NOMO-1 (cell line): ENCODE data around the gene TMEM40.
"Not testable (repeated sequence)": the region's sequence is repeated elsewhere in the genome, so short reads cannot be mapped to it uniquely, and the experiment has no call there.

ENCODE experiments used
- DNase-seq, 2 experiments: peaks; one replicate each; lab custom pipeline; 2025; ENCODE audit not compliant: unreplicated experiment in 2 of 2; lab: John Stamatoyannopoulos, UW

TMEM40 gene, protein sequence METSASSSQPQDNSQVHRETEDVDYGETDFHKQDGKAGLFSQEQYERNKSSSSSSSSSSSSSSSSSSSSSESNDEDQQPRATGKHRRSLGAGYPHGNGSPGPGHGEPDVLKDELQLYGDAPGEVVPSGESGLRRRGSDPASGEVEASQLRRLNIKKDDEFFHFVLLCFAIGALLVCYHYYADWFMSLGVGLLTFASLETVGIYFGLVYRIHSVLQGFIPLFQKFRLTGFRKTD

DNA sequence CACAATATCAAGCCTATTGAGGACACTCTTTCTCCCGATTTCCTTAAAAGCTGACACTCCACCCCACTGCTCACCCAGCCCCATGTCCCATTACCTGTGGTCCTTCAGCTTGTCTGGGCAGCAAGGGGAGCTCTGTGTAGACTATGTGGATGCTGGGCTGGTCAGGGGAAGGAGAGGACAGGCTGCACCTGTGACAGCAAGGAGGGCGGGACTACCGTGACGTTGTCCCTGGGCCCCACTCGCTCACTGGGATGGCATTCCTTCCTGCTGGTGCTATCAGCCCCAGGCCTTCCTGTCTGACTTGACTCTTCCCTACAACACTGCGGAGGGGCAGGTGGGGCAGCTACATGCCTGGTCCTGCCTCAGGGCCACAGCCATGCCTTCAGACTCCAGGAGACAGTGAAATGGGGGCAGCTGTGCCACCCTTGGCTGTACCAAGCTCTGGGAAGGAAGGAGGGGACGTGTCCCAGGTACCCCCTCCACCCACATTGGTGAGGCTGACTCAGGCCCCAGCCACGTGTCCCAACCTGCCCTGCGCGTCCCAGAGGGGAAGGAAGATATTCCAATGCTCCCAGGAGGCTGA lies at the start of gene TMEM40:
Gene TMEM40 (minus strand): TSS at position 163 of the 583 bp plus-strand sequence. CDS start 9,427 bp downstream, outside the sequence.
- no peak for DNase-seq

DNA sequence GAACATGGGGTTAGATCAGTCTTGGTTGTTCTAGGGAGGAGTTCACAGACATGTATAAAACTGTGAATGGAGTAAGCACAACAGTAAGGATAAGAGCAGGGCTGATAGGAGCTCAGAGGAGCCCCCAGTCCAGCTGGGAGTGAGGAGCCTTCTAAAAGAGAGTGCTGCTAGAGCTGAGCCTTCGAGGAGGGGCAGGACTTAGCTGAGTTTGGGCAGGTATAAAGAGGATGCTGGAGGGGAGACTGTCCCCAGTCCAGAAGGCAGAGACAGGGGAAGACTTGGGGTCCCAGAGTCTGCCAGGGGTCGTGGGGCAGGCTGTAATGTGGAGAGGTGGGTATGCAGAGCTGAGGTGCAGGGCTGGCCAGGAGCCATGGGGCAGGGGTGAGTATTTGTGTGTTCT lies 49.5 kb upstream of the TMEM40 start:
- DNase-seq: no peak

DNA sequence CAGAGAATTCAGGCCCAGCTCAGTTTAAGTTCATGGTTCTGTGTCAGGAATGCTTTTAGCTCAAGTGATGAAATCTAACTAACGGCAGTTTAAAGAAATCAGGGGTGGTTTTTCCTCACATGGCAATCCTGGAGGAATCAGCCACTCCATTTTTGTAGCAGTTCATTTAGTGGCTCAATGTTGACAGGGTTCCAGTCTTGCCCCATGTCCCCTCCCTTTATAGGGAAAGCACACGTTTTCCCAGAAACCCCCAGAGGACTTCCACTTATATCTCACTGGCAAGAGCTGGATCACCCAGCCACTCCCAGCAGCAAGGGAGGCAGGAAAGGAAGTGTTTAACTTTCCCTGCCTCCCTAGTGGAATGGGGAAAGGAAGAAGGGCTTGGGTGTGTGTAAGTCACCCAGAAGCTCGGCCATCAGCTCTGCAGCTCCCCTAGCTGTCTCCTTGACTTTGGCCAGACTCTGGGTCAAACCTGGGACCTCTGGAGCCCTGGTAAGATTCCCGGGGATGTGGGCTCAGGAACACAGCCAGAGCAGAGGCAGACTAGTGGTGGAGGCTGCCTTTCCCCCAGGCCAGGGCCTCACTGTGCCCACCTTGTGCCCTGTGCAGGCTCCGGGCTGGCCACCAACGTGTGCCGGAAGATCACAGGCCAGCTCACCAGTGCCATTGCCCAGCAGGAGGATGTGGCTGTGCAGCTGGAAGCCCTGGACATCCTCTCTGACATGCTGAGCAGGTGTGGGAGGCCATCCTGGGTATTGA lies 48.7 kb upstream of the TMEM40 start:
- no peak for DNase-seq

DNA sequence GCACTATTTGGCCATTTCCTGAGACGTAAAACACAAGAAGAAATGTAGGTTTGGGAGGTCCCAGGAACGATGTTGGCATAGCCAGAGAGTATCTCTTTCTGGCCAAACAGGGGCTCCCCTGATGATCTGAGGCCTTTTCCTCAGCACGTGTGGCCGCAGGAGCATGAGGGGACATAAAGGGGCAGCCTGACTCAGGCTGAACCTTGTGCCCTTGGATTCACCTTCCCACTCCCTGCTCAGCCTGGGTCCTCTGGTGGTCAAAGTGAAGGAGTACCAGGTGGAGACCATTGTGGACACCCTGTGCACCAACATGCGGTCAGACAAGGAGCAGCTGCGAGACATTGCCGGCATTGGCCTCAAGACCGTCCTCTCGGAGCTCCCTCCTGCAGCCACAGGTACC lies 48.0 kb upstream of the TMEM40 start:
- DNase-seq: no peak

DNA sequence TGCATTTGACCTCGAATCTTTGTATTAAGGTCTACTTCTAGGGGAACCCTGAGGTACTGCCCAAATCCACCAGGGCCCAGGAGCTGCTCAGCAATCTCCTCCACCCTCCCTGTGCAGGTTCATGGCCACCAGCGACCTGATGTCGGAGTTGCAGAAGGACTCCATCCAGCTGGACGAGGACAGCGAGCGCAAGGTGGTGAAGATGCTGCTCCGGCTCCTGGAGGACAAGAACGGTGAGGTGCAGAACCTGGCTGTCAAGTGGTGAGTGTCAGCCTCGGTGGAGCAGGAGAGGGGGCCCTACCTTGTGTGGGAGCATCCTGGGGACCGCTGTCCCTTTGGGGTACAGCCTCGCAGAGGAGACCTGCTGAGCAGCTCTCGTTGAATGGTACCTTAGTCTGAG lies 44.3 kb upstream of the TMEM40 start:
- DNase-seq: no peak

DNA sequence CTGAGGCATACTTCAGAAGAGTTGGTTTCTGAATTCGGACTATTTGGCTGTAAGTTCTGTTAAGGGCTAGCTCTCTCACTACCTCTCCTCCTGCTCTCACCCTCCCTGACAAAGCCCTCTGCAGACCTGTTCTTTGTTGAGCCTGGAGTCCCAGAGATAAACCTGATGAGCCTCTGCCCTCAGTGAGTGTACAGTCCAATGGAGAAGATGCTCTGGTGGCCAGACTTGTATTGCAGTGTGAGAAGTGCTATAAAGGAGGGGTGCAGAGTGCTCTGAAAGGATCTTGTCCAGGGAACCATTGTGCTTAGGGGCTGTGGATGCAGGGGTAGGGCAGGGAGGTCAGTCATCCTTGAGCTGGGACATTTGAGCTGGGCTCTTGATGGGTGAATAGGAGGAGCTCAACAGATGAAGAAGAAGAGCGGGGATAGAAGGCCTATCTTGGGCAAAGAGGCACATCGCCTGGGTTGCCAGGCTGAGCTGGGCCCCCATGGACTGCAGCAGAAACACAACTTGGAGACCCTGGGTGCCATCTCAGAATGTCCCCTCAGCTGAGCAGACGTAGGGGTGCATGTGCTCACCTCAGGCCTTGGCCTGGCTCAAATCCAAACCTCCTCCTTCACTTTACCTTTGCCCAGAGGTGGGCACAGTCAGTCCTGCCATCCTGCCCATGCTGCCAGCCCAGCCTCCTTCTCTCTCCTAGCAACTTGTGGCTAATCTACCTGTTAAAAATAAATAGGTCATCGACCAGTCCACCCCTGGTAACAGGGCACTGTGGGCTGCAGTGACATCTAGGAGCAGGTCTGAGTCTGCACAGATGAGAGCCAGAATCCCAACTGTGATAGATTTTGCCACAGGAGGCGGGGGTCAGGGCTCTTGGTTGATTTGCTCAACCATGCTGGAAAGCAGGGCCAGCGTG lies 40.7 kb upstream of the TMEM40 start:
- no peak for DNase-seq

DNA sequence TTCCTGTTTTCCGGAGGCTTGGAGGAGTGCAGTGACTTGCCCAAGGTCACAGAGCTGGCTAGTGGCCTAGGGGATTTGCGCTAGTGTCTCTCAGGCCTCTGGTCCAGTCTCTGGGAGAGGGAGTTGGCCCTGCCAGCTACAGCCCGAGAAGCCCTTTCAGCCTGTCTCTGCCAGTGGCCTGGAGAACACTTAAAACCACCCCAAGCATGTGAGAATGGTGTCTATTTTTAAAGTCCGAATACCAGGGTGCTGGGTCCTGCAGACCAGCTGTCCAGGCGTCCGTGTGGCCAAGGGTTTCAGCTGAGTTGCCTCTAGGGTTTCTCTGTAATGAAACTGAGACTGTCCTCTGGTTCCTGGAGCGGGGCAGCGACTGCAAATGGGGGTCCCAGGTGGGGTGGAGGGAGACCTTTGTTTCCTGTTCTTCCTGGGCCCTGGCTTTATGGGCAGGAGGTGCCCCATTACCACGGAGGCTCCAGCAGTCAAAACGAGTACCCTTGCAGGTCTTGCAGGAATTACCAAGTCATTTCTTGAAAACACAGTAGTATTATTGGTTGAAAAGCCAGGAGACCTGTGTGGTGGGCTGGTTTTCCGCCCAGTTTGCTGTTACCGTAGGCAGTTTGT lies 39.6 kb upstream of the TMEM40 start:
- no peak for DNase-seq

DNA sequence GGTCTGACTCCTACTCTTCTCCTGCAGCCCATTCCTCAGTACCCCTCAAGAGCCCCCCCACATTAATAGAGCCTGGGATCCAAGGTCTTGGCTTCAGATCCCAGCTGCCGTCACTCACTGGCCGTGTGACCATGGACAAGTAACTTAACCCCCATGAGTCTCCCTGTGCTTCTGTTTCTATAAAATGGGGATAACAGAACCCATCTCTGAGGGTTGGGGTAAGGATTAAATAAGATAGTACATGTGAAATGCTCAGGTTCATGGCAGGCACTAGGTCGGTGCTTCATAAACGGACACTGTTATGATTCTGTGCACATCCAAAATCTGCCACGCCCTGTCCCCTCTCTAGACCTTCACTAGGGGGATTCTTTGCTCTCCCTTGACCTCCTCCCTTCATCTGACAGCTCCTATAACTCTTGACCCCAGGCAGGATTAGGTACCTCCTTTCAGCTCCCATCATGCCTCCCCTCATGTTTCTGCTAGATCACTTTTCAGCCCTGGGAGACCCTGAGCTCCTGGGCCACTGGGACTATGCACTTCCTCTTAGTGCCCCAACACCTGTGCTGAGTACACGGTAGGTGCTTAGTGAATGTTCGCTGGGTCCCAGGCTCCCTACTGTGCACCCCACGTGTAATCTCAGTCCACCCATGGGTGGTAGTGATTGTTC lies 39.0 kb upstream of the TMEM40 start:
- DNase-seq: no peak

DNA sequence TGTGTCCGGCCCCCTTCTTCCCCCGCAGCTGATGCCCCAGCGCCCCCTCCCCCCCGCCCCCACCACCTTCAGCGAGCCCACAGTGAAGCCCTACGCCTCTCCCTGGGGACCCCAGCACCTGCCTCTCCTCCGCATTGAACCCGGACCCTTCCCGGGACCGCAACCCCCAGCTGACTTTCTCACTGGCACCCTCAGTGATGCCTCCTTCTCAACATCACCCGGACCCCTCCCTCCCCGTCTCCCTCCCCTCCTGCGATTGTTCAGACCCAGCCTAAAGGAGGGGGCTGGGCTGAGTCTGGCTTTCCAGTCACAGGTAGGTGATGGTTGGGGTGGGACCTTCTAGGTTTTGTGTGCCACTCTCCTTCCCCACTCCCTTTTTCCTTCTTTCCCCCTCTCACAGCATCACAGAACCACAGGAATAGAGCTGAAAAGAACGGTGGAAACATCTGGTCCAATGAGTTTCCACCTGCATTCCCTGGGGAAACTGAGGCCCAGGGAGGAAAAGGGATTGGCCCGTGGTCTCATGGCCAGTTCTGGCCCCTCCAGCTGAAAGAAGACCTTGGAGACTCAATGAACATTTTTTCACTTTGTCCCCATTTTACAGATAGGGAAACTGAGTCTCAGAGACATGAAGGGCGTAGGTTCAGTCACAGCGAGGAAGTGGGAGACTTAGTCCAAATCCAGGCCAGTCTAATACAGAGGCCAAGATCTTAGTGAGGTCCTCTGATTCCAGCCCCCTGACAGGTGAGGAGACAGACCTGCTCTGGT lies 38.2 kb upstream of the TMEM40 start:
- no peak for DNase-seq

DNA sequence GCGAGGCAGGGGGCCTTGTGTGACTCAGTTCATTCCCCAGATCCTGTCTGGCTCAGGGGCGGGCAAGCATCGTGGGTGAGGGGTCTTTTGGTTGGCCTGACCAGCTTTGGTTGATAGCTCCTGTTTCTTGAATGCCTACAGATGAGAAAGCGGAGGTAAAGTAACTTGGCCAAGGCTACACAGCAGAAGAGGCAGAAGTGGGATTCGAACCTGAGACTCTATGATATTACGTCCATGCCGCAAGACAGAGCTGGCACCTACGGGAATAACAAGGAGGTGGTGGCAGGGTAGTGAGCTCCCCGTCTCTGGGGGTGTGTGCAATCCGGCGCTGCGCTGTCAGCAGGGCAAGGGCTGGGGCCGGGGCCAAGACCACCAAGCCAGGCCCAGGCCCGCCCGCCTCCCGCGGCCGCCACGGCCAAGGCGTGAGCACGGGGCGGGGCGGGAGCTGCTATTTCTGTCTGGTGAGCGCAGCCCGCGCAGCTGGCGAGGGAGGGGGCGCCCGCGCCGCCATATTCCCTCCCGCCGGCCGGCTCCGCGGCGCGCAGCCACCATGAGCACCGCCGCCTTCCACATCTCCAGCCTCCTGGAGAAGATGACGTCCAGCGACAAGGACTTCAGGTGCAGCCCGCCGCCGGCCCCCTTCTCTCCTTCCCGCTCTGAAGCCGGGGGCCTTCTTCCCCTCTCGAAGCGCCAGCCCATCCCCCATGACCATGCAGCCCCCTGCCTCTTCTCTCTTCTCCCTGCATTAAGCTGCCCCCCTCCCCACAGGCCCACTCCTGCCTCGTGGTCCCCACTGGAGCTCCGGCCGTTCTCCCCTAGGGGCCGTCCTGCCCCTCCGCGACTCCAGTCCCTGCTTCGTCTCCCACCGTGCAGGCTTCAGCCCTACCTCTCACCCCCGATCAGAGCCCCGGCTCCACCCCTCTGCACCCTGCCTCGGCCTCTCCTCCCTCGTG lies 37.4 kb upstream of the TMEM40 start, which contains the start of gene CAND2:
Gene CAND2 (plus strand): TSS at position 510 of the 953 bp plus-strand sequence. CDS start 41 bp downstream, at position 551.
- DNase-seq: peak; percentile 32 to 33

DNA sequence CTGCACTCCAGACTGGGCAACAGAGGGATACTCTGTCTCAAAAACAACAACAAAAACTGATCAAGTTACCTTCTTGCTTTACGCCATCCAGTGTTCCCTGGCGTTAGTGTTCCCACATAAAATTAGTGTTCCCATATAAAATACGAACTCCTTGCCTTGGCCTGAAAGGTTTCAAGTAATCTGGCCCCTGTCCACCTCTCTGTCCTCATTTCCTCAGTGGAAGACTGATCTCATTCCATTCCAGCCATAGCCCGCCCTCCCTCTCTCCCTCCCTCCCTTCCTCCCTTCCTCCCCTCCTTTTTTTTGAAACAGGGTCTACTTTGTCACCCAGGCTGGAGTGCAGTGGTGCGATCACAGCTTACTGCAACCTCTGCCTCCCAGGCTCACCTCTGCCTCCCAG lies 34.6 kb upstream of the TMEM40 start:
- DNase-seq: no peak

DNA sequence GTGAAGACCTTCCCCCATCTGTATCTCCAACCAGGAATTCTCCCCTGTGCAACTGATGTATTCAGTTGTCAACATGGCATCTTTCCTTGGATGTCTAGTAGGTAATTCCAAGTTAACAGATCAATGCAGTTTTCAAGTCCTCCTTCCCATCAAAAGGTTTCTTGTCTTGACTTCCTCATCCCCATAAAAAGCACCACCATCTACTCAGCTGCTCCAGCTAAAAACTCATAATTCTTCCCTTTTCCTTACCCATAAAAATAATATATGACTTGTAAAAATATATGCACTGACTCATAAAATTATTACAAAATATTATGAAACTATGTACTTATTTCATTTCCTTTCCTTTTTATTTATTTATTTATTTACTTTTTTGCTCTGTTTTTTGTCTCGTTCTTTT lies 32.4 kb upstream of the TMEM40 start:
- DNase-seq: no peak

DNA sequence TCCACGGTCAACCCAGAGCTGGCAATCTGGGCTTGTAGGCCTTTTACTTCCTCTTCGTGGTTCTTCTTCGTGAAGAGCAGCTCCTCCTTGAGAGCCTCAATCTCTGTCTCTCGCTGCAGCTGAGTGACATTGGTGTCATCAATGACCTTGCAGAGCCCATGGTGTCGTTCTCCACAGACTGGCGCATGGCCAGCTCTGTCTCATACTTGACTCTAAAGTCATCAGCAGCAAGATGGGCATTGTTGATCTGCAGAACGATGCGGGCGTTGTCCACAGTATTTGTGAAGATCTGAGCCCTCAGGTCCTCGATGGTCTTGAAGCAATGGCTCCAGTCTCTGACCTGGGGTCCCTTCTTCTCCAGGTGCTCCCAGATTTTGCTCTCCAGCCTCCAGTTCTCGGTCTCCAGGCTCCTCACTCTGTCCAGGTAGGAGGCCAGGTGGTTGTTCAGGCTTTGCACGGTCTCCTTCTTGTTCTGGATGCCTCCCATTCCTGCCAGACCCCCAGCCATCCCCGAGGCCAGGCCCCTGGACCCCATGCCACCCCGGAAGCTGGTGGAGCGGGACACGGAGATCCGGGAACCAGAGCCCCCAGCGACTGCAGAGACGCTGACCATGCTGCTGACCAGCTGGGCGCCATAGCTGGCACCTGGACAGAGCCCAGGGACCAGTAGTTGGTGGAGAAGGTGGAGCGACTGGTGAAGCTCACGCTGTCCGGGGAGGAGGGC lies 29.1 kb upstream of the TMEM40 start:
- not testable (repeated sequence) for DNase-seq

DNA sequence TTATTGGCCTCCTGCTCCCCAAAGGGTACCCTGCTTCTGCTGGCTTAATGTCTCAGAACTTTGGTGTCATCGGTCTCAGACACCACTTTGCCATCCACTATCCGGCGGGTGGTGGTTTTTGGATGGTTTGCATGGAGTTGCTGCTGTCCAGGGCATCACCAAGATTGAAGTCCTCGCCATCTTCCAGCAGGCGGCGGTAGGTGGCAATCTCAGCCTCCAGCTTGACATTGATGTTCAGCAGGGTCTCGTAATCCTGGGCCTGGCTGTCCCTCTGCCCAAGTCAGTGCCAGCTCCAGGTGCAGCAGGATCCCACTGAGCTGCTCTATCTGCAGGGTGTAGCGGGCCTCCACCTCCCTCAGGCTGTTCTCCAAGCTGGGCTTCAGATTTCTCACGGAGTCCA lies 28.3 kb upstream of the TMEM40 start:
- peak in 1 of 2 experiments; percentile 10 for DNase-seq

DNA sequence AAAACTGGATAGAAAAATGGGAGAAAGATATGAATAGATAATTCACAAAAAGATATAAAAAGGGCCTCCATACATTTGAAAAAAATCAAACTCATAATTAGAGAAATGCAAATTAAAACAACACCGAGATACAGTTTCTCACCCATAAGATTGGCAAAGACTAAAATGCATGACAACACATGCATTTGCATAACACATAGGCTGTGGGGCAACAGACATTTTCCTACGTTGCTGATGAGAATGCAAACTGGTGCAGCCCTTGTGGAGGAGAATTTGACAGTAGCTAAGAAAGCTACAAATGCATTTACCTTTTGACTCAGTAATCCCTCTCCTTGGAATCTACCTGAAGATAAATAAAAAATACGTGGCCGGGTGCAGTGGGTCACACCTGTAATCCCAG lies 26.0 kb upstream of the TMEM40 start:
- DNase-seq: no peak

DNA sequence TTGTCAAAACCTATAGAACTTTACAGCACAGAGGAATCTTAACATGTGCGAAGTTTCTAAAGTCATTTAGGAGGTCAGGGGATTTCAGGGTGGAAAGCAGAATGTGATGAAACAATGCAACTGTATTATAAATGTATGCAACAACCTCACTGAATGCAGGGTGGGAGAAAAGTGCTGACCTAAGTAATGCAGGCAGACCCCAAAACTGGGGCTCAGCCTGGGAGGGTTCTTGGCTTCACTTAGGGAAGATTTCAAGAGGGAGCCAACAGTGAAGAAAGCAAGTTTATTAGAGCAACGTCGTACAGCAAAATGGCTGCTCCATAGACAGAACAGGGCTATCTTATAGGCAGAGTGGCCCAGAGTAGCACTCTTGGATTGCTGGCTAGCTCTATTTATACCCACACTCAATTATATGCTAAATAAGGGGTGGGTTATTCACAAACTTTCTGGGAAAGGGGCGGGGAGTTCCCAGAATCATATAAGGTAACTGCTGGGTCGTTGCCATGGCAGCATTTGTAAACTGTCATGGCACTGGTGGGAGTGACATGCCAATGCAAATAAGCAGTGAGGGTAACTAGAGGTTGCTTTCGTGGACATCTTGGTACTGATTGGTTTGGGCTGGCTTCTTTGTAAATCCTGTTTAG lies 23.2 kb upstream of the TMEM40 start:
- DNase-seq: no peak

DNA sequence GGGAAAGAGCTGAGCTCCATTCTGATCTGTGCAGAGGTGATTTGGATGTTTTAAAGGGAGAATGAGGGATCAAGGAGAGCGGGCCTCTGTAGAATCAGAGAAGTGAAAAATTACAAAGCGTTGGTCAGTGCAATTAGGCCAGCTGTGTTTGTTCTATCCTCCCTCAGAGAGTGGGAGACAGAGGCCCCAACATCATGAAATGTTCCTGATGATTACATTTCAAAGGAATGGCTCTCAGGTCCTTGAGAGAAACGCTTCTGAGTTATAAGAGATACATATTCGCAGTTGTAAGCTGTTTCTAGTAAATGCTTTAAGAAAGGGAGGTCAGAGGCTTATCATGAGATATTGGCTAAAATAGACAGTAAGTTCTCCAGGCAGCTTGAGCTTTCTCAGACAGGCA lies 21.7 kb upstream of the TMEM40 start:
- DNase-seq: no peak
